ENCODE data around the gene EPS8L2. TPM values are rescaled to one million over a fixed set of nuclear protein-coding genes. Genes with fewer than 3 reads are reported as not detected.
"Not testable (repeated sequence)": the region's sequence is repeated elsewhere in the genome, so short reads cannot be mapped to it uniquely, and the experiment has no call there.

The EPS8L2 gene
- polyA plus RNA-seq, 3 donors from 2014 or later: 12.9 to 15.1 (median 15.0) TPM

GRCh38 chr11:728901-729491 lies 23.0 kb downstream of the EPS8L2 start:
- DNase-seq: no peak
- no peak overlapping the region for H3K27ac Mint-ChIP-seq
- no peaks in the 10 kb centered on the region for H3K9me3 Mint-ChIP-seq
- H3K4me3 Mint-ChIP-seq: no peak overlapping the region
- no peaks in the 10 kb centered on the region for H3K36me3 Mint-ChIP-seq
- H3K27me3 Mint-ChIP-seq (ENCODE audit: low read depth in 3 of 3): peaks cover 0 to 2% (median under 1%) of the 10 kb centered on the region in 3 donors
- H3K4me1 Mint-ChIP-seq: peaks cover 0 to 2% of the 10 kb centered on the region in 2 donors

GRCh38 chr11:729492-730074 lies 23.6 kb downstream of the EPS8L2 start:
- Mint-ChIP-seq H3K4me3 (no peak overlapping the region), H3K36me3 (no peaks in the 10 kb centered on the region)

DNA sequence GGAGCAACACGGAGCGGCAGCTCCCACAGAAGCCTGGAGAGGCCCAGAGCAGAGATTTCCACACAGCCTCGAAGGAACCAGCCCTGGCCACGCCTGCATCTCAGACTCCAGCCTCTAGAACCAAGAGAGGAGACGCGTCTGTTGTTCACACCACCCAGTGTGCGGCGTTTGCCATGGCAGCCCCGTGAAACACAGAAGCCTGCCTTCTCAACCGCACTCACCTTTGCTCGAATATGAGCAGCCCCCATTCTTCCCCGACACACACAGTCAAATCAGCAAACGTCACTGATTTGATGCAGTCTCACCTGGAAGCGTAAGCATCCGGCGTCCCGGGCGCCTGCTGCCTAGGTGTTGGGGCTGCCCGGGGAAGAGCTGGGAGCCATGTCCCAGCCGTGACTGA lies 27.0 kb downstream of the EPS8L2 start:
- no peak for DNase-seq
- Mint-ChIP-seq H3K27ac (no peak overlapping the region), H3K36me3 (no peaks in the 10 kb centered on the region), H3K27me3 (ENCODE audit: low read depth in 3 of 3) (peaks cover 0 to 9% (median 4%) of the 10 kb centered on the region in 3 donors), H3K4me3 (no peak overlapping the region), H3K4me1 (peaks cover 7 to 8% of the 10 kb centered on the region in 2 donors), H3K9me3 (no peaks in the 10 kb centered on the region)

More at GRCh38 chr11:729492-730074, 23.6 kb downstream of the EPS8L2 start:
- Mint-ChIP-seq H3K27me3 (ENCODE audit: low read depth in 3 of 3) (peaks cover 0 to 6% (median 2%) of the 10 kb centered on the region in 3 donors), H3K9me3 (no peaks in the 10 kb centered on the region), H3K4me1 (peaks cover 0 to 2% of the 10 kb centered on the region in 2 donors), H3K27ac (peak overlapping the region in 1 of 6 donors; percentile 55)
- DNase-seq: no peak

GRCh38 chr11:734541-734940 lies 28.5 kb downstream of the EPS8L2 start:
- not testable (repeated sequence) for H3K4me1 Mint-ChIP-seq; H3K27ac Mint-ChIP-seq; H3K4me3 Mint-ChIP-seq; H3K27me3 Mint-ChIP-seq (ENCODE audit: low read depth in 3 of 3); DNase-seq; H3K9me3 Mint-ChIP-seq; H3K36me3 Mint-ChIP-seq

DNA sequence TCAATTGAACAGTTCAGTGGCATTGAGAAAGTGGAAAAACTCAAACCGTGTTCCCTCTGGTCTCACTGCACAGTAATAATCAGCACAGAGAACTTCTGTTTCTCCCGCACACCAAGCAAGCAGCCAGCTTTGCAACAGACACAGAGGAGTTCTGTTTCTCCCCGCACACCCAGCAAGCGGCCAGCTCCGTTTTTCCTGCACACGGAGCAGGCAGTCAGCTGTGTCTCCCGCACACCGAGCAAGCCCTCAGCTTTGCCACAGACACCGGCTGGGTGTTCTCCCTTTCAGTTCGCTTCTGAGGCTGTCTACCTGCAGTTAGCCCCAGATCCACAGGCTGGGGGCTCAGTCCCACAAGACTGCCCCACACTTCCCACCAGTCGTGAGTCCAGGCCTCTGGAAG lies 31.3 kb downstream of the EPS8L2 start:
- no peak for DNase-seq
- no peak overlapping the region for H3K4me3 Mint-ChIP-seq
- H3K27me3 Mint-ChIP-seq (ENCODE audit: low read depth in 3 of 3): peaks cover 0 to 7% (median 6%) of the 10 kb centered on the region in 3 donors
- peaks cover 7 to 8% of the 10 kb centered on the region in 2 donors for H3K4me1 Mint-ChIP-seq
- H3K9me3 Mint-ChIP-seq: no peaks in the 10 kb centered on the region
- no peaks in the 10 kb centered on the region for H3K36me3 Mint-ChIP-seq
- no peak overlapping the region for H3K27ac Mint-ChIP-seq

DNA sequence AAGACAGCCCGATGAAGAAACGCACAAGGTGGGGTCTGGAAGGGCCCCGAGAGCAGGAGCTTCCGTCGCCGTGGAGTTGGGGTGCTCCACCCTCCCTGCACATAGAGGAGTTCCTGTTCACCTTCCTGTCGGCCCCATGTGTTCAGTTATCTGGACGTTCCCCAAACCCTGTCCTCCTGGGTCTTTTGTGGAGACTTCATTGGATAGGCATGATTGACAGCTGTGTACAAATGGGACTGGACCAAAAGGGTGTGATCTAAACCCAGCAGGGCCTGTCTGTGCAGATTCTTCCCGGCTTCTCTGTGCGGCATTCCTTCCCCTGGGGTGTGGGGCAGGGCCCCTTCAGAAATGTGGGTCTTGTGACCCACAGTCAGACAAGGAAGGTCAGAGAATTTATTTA lies 31.9 kb downstream of the EPS8L2 start:
- H3K4me1 Mint-ChIP-seq, H3K9me3 Mint-ChIP-seq: not testable (repeated sequence)

DNA sequence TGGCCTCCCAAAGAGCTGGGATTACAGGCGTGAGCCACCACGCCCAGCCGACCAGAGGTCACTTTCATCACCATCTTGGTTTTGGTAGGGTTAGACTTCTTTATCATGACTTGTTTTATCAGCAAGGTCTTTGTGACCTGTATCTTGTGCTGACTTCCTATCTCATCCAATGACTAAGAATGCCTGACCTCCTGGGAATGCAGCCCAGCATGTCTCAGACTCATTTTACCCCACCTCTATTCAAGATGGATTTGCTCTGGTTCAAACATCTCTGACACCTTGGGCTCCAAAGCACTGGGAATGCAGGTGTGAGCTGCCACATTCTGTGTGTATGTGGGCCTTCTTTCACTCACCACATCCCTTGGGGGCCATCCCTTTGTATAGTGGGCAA lies 36.1 kb downstream of the EPS8L2 start:
- Mint-ChIP-seq H3K9me3 (no peaks in the 10 kb centered on the region), H3K27me3 (ENCODE audit: low read depth in 3 of 3) (peaks cover 0 to 2% (median 1%) of the 10 kb centered on the region in 3 donors), H3K4me3 (no peak overlapping the region), H3K4me1 (peaks cover 10 to 12% of the 10 kb centered on the region in 2 donors), H3K27ac (no peak overlapping the region), H3K36me3 (no peaks in the 10 kb centered on the region)
- no peak for DNase-seq

More for the DNA sequence above, 31.9 kb downstream of the EPS8L2 start:
- H3K27ac Mint-ChIP-seq; H3K36me3 Mint-ChIP-seq; DNase-seq; H3K27me3 Mint-ChIP-seq (ENCODE audit: low read depth in 3 of 3); H3K4me3 Mint-ChIP-seq: not testable (repeated sequence)

DNA sequence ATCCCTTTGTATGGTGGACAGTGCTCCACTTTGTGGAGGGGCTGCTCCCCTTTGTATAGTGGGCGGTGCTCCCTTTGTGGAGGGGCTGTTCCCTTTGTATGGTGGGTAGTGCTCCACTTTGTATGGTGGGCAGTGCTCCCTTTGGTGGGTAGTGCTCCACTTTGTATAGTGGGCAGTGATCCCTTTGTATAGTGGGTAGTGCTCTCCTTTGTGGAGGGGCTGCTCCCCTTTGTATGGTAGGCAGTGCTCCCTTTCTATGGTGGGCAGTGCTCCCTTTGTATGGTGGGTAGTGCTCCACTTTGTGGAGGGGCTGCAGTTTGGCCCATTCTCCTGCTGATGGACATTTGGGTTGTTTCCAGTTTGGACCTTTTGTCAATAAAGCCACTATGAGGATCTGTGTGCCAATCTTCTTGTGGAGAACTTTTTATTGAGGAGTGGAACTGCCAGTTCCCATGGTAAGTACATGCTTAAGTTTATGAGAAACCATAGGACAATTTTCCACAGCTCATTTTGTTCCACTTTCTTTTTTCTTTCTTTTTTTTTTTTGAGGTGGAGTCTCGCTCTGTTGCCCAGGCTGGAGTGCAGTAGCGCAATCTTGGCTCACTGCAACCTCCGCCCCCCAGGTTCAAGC lies 36.7 kb downstream of the EPS8L2 start:
- H3K4me3 Mint-ChIP-seq: no peak overlapping the region
- no peak for DNase-seq
- H3K36me3 Mint-ChIP-seq: no peaks in the 10 kb centered on the region
- H3K9me3 Mint-ChIP-seq: no peaks in the 10 kb centered on the region
- H3K27ac Mint-ChIP-seq: no peak overlapping the region
- H3K27me3 Mint-ChIP-seq (ENCODE audit: low read depth in 3 of 3): peaks cover 0 to 2% (median 1%) of the 10 kb centered on the region in 3 donors
- peaks cover 5 to 7% of the 10 kb centered on the region in 2 donors for H3K4me1 Mint-ChIP-seq

- peaks cover 17 to 23% of the 10 kb centered on the region in 2 donors for H3K4me1 Mint-ChIP-seq
- H3K27me3 Mint-ChIP-seq (ENCODE audit: low read depth in 3 of 3): peaks cover 0 to 1% (median 0%) of the 10 kb centered on the region in 3 donors
- H3K4me3 Mint-ChIP-seq: peak overlapping the region in 4 of 5 donors; percentile 30 to 51 (median 40)
- DNase-seq: no peak
- no peak overlapping the region for H3K27ac Mint-ChIP-seq
- H3K9me3 Mint-ChIP-seq: no peaks in the 10 kb centered on the region
- no peaks in the 10 kb centered on the region for H3K36me3 Mint-ChIP-seq
Measured at GRCh38 chr11:745428-745827, 39.4 kb downstream of the EPS8L2 start.

DNA sequence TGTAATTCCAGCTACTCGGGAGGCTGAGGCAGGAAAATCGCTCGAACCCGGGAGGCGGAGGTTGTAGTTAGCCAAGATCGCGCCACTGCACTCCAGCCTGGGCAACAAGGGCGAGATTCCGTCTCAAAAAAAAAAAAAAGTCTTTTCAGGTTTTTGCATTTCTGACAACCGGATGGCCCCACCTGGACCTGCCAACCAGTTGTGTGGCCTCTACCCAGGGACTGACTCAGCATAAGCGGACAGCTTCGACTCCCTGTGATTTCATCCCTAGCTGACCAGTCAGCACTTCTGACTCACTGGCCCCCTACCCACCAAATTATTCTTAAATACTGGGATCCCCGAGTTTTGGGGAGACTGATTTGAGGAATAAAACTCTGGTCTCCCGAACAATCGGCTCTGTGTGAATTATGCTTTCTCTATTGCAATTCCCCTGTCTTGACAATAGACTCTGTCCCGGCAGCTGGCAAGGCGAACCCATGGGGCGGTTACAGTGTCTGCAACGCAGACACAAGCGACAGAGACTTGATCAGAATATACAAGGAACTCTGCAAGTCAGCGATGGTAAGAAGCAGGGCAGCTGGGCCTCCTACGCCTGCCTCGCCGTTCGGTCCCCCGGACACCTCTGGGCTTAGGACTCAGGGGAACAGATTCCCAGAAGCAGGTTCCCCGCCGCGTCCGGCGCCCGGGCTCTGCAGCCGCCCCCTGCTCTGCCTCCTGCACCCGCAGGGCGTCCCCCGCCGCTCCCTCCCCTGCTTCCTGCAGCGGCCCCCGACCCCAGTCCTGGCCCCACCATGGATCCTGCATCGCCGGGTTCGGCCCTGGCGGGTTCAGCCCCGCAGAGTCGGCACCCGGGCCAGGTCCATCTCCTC lies 40.5 kb downstream of the EPS8L2 start:
- Mint-ChIP-seq H3K4me3 (peak overlapping the region; percentile 82 to 89 (median 83)), H3K27me3 (ENCODE audit: low read depth in 3 of 3) (peaks cover 0 to 1% (median 0%) of the 10 kb centered on the region in 3 donors), H3K27ac (peak overlapping the region in 5 of 6 donors; percentile 30 to 83 (median 72)), H3K4me1 (peaks cover 17 to 23% of the 10 kb centered on the region in 2 donors), H3K36me3 (no peaks in the 10 kb centered on the region), H3K9me3 (no peaks in the 10 kb centered on the region)
- no peak for DNase-seq

DNA sequence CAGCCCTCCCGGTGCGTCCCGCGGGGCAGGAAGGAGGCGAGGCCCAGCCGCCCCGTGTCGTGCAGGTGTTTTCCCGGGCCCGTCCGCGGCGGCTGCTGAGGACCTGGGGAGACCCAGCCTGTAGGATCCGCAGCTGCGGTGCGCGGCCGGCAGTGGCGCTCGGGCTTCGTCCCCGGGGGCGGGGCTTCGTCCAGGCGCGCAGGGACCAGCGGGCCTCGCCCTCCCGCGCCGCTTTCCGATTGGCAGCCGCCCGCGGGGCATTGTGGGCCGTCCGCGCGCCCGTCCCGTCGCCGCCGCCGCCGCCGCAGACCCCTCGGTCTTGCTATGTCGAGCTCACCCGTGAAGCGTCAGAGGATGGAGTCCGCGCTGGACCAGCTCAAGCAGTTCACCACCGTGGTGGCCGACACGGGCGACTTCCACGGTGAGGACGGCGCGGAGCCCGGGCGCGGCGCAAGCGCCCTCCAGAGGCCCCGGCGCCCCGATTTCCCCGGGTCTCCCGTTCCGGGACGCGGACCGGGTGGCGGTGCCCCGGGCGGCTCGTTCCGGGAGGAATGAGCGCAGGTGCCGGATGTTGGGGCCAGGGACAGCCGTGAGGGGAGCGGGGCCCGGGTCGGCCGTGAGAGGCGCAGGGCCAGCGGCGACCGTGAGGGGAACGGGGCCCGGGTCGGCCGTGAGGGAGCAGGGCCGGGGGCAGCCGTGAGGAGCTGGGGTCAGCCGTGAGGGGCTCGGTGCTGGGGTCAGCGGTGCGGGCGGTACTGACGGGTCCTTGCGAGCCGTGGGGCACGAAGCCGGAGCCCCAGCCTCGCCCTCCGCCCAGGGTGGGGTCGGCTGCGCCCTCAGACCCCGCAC lies 41.4 kb downstream of the EPS8L2 start, which contains the start of gene TALDO1:
TALDO1 (plus strand) TSS at position 307 of the 849 bp plus-strand sequence; CDS start at position 325, 18 bp downstream.
- H3K27ac Mint-ChIP-seq: peak within 1 kb of the TSS in 5 of 6 donors; percentile 49 to 83 (median 72)
- H3K4me1 Mint-ChIP-seq: peaks cover 17 to 23% of the 10 kb centered on the region in 2 donors
- peaks cover 0 to 2% (median 0%) of the 10 kb centered on the region in 3 donors for H3K27me3 Mint-ChIP-seq (ENCODE audit: low read depth in 3 of 3)
- H3K36me3 Mint-ChIP-seq: no peaks in the 10 kb centered on the region
- no peaks in the 10 kb centered on the region for H3K9me3 Mint-ChIP-seq
- H3K4me3 Mint-ChIP-seq: peak within 1 kb of the TSS; percentile 82 to 89 (median 83)
- peak; percentile 80 to 84 (median 81) for DNase-seq

DNA sequence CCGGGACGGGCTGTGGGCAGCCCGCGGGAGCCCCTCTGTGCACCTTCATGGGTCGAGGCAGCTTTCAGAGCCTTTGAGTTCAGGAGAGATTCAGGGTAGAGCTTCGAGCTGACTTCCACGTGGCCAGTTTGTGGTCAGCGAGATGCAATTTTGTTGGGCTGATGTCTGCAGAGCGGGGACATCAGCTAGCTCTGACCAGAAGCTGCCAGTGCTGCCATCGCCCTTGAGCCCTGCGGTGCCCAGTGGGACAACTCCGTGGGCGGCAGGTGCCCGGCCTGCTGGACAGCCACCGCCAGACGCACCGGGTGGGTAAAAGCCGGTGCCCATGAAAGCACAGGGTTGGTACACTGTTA lies 42.0 kb downstream of the EPS8L2 start:
- Mint-ChIP-seq H3K9me3 (no peaks in the 10 kb centered on the region), H3K36me3 (no peaks in the 10 kb centered on the region), H3K27ac (peak overlapping the region in 1 of 6 donors; percentile 26), H3K4me1 (peaks cover 17 to 23% of the 10 kb centered on the region in 2 donors), H3K4me3 (peak overlapping the region; percentile 76 to 83 (median 80)), H3K27me3 (ENCODE audit: low read depth in 3 of 3) (peaks cover 0 to 3% (median 0%) of the 10 kb centered on the region in 3 donors)
- no peak for DNase-seq

DNA sequence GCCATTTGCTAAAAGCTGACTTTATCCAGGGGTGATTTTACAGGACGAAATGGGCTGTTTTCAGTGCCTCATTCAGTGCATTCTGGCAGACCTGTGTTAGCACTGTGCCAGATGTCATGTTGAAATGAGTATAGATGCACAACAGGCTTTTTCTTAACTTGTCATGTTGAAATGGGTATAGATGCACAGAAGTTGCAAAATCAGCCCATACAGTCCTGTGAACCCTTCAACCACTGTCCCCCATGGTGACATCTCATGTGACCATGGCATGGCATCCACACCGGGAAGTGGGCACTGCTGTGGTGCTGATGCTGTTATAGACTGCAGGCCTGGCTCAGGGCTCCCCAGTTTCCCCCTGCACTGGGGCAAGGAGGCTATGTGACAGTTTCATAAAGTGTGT lies 43.7 kb downstream of the EPS8L2 start:
- no peak for DNase-seq
- Mint-ChIP-seq H3K4me1 (peaks cover 17 to 23% of the 10 kb centered on the region in 2 donors), H3K27ac (no peak overlapping the region)

More for the DNA sequence above, 43.7 kb downstream of the EPS8L2 start:
- no peaks in the 10 kb centered on the region for H3K36me3 Mint-ChIP-seq
- no peaks in the 10 kb centered on the region for H3K9me3 Mint-ChIP-seq
- H3K4me3 Mint-ChIP-seq: peak overlapping the region in 3 of 5 donors; percentile 13 to 54 (median 16)
- peaks cover 0 to 2% (median 0%) of the 10 kb centered on the region in 3 donors for H3K27me3 Mint-ChIP-seq (ENCODE audit: low read depth in 3 of 3)

Measured in immature natural killer cell (primary cell).